Activated CD8-positive, alpha-beta memory T cell treated with anti-CD3 and anti-CD28 coated beads for 36 hours (primary cell): ENCODE measurements around the gene EIF2S1. TPM values are rescaled to one million over a fixed set of nuclear protein-coding genes. Genes with fewer than 3 reads are reported as not detected.
"Not testable (repeated sequence)": the region's sequence is repeated elsewhere in the genome, so short reads cannot be mapped to it uniquely, and the experiment has no call there.

ENCODE experiments used
- CTCF ChIA-PET: fragments of 350-600 bp; sonication (Branson Sonifier 250); formaldehyde crosslinking; loops from one replicate; lab custom pipeline; 2021; ENCODE audit warnings: antibody characterized with exemption; lab: Charles Lee
- POLR2A ChIA-PET: fragments of 350-600 bp; sonication (Branson Sonifier 250); formaldehyde crosslinking; loops from one replicate; lab custom pipeline; 2021; ENCODE audit warnings: antibody characterized with exemption; lab: Charles Lee
- total RNA-seq, 2 experiments: library from RNA; stranded (reverse); gene quantifications; one replicate each; pipeline ENCODE4 v1.2.3, GENCODE V29; 2021

Gene EIF2S1
- total RNA-seq, 2 experiments from 2014 or later: 300 to 310 TPM

DNA sequence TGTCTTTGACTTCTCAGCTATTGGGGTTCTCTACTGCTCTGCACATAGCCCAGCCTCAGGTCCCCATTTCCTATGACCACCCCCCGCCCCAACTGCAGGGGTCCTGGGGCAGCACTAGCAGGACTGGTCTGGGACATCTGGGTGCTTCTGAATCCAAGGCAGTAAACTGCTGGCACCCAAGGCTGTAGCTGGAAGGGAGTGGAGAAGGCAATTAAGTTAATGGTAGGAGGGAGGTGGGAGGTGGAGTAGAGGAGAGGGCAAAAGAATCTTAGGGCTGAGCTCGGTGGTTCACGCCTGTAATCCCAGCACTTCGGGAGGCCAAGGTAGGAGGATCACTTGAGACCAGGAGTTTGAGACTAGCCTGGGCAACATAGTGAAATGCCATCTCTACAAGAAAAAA lies 40.3 kb downstream of the EIF2S1 start:
- ChIA-PET POLR2A (no interaction called here), CTCF (interaction anchor here (1.4 kb wide), 1 partner anchor 27 kb away, joined by 5 read pairs; no protein-coding TSS in a partner anchor)

DNA sequence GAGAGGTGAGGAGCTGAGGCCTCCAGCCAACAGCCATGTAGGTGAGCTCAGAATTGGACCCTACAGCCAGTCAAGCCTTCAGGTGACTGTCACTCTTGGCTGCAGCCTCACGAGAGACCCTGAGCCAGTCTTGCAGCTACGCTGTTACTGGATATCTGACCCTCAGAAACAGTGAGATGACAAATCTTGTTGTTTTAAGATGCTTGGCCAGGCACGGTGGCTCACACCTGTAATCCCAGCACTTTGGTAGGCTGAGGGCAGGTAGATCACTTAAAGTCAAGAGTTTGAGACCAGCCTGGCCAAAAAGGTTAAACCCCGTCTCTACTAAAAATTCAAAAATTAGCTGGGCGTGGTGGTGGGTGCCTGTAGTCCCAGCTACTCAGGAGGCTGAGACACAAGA lies 45.6 kb downstream of the EIF2S1 start:
- POLR2A ChIA-PET: interaction anchor here (0.5 kb wide), 1 partner anchor 677 kb away, joined by 3 read pairs; no protein-coding TSS in a partner anchor
- CTCF ChIA-PET: no interaction called here

DNA sequence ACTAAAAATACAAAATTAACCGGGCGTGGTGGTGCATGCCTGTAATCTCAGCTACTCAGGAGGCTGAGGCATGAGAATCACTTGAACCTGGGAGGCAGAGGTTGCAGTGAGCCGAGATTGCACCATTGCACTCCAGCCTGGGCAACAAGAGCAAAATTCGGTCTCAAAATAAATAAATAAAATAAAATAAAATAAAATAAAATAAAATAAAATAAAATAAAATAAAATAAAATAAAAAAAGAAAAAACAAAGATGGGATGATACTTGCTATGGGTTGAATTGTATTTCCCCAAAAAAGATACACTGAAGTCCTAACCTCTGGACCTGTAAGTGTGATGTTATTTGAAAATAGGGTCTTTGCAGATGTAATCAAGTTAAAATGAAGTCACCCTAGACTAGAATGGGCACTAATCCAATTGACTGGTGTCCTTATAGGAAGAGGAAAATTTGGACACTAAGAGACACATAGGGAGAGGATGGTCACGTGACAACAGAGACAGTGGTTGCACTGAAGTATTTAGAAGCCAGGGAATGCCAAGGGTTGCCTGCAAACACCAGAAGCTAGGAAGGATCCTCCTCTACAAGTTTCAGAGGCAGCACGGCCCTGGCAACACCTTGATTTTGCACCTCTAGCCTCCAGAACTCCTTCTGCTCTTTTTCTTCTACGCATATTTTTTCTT lies 48.1 kb downstream of the EIF2S1 start:
- CTCF ChIA-PET: interaction anchor here (1.2 kb wide), 1 partner anchor 11 kb away, joined by 3 read pairs; no protein-coding TSS in a partner anchor
- POLR2A ChIA-PET: not testable (repeated sequence)

DNA sequence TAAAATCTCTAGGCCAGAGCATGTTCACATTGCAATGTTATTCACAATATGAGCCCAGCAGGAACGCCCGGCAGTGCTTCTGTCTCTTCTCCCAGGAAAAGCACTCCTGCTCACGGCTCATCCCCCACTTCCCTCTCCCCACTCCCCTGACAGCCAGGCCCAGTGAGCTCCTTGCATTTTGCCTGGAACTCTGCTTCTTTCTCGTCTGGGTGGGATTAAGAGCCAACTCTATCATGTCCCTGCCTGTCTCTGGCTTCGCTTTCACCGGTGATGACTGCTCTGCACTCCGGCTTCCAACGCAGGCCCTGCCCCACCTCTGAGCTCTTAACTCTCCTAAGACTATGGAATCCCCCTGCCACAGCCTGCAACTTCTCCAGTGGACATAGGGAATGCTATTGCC lies 49.3 kb downstream of the EIF2S1 start:
- ChIA-PET POLR2A (no interaction called here), CTCF (interaction anchor here (0.6 to 2.0 kb wide), 4 partner anchors 10 to 1693 kb away, joined by 3 to 5 read pairs (median 4); no protein-coding TSS in a partner anchor)

DNA sequence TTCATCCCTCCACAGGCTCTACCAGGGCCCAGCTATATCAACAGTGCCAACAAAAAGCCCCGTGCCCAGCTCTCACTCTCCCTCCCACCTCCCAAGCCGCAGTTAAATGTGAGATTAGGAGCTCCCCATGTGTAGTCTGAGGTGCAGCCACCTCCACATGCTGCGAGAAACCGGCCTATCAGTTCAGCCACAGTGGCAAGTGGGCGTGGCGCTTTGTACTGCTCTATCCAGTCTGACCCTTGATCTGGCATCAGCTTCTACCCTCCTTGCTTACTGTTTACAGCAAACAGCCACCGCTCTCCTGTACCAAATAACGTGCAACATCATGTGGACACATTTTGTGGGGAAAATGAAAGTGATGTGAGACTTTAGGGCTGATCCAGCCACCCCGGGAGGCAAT lies 50.2 kb downstream of the EIF2S1 start:
- ChIA-PET POLR2A (no interaction called here), CTCF (interaction anchor here (0.9 to 2.0 kb wide), 2 partner anchors 9 to 17 kb away, joined by 3 to 5 read pairs; no protein-coding TSS in a partner anchor)

DNA sequence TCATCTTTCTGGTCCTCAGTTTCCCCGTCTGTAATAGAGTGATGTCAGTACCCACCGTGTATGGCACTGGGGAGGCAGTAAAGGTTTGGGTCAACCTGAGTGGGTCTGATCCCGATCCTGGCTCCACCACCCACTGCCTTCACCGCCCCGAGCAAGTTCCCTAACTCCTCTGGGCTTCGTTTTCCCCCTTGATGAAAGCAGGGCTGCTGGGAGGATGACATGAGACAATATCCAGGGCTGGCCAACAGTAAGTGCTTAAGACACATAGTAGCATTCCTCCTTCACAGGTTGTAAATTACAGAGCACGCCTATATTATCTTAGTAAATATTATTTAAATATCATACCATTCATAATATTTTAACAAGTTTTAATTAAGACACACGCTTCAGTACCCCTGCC lies 51.2 kb downstream of the EIF2S1 start:
- ChIA-PET CTCF (interaction anchor here (0.6 to 1.2 kb wide), 2 partner anchors 130 to 155 kb away, joined by 3 to 5 read pairs; no protein-coding TSS in a partner anchor), POLR2A (interaction anchor here (0.6 kb wide), 1 partner anchor 8 kb away, joined by 4 read pairs; no protein-coding TSS in a partner anchor)

DNA sequence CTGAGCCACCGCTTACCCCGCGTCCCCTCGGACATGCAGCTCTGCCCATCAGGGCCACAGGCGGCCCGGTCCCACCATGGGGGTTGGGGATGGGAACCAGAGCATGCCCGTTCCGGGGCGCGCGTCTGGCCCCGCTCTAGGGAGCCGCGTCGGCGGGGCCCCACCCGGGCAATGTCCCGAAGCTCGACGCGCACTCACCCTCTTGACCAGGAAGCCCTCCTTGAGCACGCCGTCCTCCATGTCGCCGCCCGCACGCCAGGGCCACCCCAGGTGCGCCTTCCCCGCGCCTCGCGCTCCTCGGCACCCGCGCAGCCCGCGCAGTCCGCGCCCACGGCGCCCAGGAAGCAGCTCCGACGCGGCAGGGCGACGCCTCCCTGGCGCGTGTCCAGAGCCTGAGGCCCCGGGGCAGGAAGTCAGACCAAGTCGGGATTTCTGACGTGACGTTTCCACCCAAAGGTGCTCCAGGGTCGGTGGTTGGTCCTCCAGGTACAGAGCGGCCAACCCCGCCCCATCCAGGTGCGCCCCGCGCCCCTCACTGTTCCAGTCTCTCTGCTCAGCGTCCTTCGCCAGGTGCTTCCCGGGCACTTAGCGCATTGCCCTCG lies 51.8 kb downstream of the EIF2S1 start, which contains the start of gene PLEK2:
Gene PLEK2 (minus strand): TSS at position 346 of the 602 bp plus-strand sequence. CDS start 106 bp downstream, at position 240.
- POLR2A ChIA-PET: no interaction called here

DNA sequence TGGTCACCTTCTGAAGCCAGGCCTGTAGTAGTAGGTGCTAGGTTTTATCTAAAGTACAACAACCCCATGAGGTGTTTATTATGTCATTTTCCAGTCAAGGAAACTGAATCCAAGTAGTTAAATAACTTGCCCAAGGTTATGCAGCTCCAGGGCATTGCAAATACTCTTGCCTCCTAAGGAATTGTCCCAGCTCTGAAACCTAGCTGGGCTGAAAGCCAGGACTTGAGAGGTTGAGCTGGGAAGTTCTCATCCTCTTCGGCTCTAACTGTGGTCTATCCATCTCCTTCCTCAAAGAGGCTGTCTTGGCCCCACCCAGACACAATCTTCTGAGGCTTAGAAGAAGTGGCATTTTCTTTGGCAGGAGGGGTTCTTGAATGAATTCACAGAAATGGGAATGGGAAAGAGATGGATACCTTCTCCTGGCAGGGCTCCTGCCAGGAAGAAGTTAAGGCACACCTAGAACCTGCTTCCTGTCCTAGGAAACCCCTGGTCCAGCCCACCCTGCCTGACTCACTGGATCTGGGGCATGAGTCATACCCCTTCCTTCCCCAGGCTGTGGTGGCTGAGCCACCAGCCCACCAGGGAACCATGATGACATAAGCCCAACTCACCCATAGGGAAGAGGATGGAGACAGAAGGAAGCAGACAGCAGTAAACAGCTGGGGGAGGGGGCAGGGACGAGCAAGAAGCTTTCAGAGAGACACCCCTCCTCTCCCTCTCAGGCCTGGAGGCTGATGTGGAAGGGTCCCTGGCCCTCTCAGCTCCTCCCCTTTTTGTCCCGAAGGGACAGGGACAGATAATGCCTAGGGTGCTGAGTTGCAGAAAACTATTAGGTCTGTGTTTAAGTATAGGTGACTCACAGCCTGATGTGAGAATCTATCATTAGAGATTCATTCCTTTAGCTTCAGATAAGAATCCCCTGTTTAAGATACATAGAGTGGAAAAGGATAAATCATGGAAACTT lies 54.0 kb downstream of the EIF2S1 start:
- ChIA-PET CTCF (no interaction called here), POLR2A (no interaction called here)

More for the DNA sequence above, 51.8 kb downstream of the EIF2S1 start, which contains the start of gene PLEK2:
- CTCF ChIA-PET: interaction anchor here (1.2 kb wide), 1 partner anchor 155 kb away, joined by 3 read pairs; no protein-coding TSS in a partner anchor

DNA sequence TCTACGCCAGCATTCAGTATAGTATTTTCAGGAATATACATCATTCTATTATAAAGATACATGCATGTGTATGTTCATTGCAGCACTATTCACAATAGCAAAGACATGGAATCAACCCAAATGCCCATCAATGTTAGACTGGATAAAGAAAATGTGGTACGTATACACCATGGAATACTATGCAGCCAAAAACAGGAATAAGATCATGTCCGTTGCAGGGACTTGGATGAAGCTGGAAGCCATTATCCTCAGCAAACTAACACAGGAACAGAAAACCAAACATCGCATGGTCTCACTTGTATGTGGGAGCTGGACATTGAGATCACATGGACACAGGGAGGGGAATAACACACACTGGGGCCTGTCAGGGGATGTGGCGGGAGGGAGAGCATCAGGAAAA lies 55.5 kb downstream of the EIF2S1 start:
- POLR2A ChIA-PET: not testable (repeated sequence)
- CTCF ChIA-PET: interaction anchor here (1.2 to 2.6 kb wide), 2 partner anchors 11 to 156 kb away, joined by 3 to 17 read pairs; no protein-coding TSS in a partner anchor

DNA sequence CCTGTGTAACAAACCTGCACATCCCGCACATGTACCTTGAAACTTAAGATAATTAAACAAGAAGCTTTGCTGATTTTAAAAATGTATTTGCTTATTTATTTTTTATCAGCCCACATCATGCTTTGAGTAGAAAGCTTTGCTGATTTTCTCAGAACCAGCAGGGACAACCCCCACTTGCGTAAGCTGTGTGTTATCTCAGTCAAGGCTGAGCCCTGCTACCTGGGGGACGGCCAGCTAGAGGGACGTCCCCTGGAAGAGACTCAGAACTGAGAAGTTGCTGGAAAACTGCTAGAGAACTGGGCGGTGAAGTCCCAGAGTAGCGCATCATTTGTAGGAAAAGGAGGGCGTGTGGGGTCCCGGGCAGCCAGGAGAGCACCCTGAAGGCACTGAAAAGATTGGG lies 56.0 kb downstream of the EIF2S1 start:
- CTCF ChIA-PET: interaction anchor here (1.2 to 2.6 kb wide), 2 partner anchors 11 to 155 kb away, joined by 3 to 17 read pairs; no protein-coding TSS in a partner anchor
- POLR2A ChIA-PET: no interaction called here

DNA sequence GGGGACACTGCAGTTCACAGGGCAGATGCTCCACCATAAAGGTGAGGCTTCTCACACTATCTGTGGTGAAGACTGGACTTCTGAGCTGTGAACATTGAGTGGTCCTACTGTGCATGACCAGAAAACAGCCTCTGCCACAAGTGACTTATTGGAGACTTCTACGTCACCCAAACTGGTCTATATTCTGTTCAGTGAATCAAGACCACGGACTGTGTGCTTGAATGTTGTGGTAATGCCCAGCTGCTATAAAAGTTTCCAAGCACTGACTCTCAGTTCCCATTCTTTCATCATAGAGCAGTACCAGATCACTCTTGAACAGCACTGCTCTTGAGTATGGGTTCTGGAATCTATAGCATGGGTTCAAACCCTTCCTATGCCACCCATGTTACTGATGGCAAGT lies 56.7 kb downstream of the EIF2S1 start:
- ChIA-PET POLR2A (no interaction called here), CTCF (interaction anchor here (2.6 kb wide), 1 partner anchor 10 kb away, joined by 17 read pairs; no protein-coding TSS in a partner anchor)

DNA sequence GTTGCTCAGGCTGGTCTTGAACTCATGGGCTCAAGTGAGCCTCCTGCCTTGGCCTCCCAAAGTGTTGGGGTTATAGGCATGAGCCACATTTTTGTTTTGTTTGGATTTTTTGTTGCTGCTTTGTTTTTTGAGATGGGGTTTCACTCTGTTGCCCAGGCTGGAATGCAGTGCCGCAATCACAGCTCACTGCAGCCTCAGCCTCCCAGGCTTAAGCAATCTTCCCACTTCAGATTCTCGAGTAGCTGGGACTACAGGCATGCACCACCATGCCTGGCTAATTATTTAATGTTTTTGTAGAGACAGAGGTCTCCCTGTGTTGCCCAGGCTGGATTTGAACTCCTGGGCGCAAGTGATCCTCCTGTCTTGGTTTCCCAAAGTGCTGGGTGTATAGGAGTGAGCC lies 57.5 kb downstream of the EIF2S1 start:
- ChIA-PET CTCF (no interaction called here), POLR2A (no interaction called here)

DNA sequence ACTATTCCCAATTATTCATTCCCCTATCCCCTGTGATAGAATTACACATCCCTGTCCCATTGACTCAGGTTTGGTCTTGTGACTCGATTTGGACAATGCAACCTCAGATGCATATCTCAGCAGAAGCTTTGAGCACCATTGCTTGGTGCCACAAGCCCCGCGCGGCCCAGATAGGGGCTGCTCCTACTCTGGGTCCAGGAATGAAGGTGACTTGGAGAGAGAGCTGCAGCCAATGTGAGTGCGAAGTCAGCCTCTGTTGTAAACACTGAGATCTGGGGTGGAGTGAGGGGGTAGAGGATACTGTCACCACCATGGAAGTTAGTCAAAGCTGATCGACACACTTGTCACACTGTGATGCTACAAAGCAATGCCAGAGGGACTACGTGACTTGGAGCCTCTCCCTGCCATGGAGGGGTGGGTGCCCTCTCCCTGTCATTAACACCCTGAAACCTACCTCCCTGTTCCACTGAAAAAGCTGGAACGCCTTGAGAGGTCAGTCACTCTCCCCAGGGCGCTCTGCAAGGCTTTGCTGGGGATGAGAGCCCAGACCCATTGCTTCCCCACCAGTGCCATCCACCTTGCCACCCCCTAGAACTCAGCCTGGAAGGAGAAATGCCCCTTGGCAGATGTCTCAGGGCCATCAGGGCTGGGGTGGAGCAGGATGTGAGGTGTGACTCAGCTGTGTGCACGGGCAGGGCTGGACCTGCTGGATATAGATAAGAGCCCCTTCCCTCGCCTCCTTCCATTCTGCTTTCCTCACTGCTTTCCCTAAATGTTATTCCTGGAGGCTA lies 58.5 kb downstream of the EIF2S1 start:
- POLR2A ChIA-PET: no interaction called here
- CTCF ChIA-PET: interaction anchor here (0.6 kb wide), 1 partner anchor 8 kb away, joined by 3 read pairs; no protein-coding TSS in a partner anchor

DNA sequence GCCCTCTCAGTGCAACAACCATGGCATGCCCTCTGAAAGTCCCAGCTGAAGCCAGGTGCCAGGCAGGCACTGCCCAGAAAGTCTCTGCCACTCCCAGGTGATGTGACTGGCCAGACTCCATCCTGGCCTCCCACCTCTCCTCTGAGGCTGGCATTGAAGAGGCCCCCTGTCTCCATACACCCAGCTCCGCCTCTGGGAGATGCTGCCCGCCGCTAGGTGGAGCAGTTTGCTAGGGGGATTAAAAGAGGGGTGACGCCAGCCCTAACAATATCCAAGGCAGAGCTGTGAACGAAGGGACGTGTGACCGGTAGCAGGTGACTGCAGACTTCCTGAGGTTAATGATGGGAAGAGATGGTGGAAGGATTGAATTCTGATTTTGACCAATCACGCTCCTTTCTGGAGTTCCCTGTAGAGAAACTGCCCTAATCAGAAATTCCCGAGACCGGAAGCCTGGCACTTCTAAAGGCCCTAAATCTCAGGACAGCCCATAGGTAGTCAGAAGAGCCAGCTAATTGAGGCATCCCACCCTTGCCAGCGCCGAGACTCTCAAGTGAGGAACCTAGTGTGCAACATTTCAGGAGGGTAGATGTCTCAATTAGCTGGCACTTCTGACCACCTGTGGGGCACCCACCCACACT lies 60.1 kb downstream of the EIF2S1 start:
- POLR2A ChIA-PET: interaction anchor here (0.5 kb wide), 1 partner anchor 9 kb away, joined by 4 read pairs; no protein-coding TSS in a partner anchor
- CTCF ChIA-PET: interaction anchor here (0.9 to 1.4 kb wide), 7 partner anchors 10 to 151 kb away, joined by 3 to 4 read pairs (median 3); no protein-coding TSS in a partner anchor

DNA sequence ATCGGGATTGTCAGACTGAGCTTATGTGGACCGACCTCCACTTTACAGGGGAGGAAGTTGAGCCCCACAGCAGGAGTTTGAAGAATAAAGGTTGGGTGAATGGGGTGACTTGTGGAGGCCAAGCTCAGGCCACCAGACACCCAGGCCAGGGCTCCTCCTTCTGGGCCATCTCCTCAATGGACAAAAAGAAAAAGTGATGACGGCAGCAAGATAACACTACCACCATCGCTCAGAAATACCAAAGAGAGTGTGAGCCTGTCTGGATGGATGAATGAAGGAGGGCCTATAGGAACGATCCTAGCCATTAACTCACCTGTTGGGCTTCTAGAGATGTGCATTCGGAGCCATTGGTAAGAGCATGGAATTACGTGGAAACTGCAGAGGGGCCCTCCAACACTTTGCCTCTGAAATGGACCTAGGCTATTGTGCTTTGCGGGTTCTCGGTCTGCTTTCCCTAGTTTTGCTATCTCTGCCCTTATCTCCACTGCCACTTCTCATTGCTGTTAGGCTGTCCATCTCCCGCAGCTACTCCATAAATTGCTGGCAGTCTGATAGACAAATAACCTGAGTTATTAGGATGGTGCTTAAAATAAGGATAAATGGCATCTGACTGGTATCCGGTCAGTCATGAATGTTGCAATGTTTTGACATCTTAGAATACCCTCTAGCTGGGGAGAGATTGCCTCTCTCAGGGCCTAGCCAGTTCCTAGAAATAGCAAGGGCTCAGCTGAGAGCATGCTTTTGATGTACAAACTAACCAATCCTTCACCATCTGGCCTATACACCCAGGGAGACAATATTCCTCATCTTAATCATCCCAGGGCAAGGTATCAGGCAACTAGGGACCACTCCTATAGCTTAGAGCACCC lies 61.5 kb downstream of the EIF2S1 start:
- POLR2A ChIA-PET: no interaction called here
- CTCF ChIA-PET: interaction anchor here (2.5 kb wide), 1 partner anchor 149 kb away, joined by 8 read pairs; no protein-coding TSS in a partner anchor

DNA sequence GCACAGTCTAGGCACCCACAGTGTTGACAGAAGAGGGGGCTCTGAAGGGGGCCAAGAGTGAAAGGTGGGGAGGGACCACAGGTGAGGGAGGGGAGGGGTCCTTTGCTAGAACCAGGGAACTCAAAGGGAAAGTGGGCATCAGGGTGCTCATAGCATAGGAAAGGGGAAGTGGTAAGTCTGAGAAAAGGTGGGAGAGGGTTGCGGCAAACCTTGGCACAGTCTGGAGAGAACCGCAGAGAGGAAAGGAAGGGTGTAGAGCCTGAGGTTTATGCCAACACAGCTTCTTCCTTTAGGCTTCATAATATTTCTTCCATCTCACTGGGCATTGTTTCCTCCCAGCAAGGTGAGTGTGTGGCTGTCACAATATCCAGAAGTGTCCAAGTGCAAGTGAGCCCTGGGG lies 63.3 kb downstream of the EIF2S1 start:
- CTCF ChIA-PET: interaction anchor here (0.7 to 2.5 kb wide), 2 partner anchors 148 to 192 kb away, joined by 7 to 8 read pairs; no protein-coding TSS in a partner anchor
- POLR2A ChIA-PET: no interaction called here
